ENCODE data around the gene PAM. TPM values are rescaled to one million over a fixed set of nuclear protein-coding genes. Genes with fewer than 3 reads are reported as not detected.

PAM gene
- 272 TPM for polyA plus RNA-seq (2013, experiment 1 of 2; ENCODE audit: insufficient read length)
- polyA plus RNA-seq (2013, experiment 2 of 2; ENCODE audit: insufficient read length) = 318 TPM

DNA sequence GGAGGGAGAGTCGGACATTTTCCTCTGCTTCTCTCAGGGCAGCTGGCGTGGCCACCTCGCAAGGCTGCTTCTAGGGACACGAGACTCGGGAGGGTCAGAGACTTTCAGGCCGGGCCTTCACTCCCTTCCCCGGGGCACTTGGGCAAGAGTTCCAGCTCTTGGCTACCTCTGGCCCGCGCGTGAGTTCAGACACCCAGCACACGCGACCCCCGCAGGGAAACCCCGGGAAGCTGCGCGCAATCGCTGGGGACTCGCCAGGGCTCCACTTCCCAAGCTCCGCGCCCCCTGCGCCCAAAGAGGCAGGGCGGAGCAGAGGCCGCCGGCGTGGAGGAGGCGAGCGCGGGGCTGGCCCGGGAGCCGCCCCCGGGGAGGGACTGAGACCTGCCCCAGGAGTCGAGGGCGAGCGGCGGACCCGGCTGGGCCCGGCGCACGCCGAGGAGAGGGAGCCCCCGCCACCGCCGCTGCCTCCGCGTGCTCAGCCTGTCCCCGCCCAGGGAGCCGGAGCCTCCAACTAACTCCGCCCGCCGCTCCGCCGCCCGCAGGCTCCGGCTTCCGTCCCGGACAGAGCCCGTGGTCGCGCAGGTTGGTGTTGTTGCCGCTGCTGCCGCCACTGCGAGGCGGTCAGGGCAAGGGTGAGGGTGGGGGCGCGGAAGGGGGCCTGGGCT lies at the start of gene PAM:
Gene PAM (plus strand): TSS at position 539 of the 665 bp plus-strand sequence. CDS start 110,891 bp downstream, outside the sequence.
- DNase-seq = peak; percentile 81

DNA sequence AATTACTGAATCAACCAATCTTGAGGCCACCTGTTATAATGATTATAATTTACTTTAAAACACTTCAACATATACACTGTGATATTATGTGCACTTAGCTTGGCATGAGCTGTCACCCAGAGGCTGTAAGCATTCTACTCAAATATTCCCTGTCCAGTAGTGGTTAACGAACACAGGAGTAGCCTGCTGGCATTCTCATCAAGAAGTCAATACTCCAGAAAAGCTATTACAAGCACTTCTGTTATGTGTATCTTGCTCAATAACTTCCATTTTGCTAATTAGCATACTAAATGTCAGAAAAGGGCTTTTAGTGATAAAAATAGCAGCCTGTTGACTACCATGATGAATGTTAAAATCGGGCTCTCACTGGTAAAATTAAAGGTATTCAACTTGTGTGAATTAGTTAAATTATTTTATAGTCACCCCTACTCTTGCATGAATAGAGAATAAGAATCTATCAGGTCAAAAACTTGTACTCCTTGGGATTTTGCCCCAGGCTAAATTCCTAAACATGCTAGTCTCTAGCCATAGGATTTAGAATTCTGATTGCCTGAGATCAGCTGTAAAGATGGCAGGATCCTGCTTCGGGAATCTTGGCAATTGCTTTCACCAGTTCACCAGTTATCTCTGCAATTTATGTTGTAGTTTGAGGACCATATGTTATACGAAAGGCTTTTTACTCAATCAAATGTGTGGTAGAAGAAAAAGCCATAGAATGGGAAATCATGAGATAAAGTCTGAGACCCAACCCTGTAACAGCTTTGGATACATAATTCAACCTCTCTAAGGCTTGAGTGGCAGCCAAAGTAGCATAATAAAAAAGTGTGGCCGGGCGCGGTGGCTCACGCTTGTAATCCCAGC lies 43.4 kb upstream of the PAM start:
- peak; percentile 34 for DNase-seq

DNA sequence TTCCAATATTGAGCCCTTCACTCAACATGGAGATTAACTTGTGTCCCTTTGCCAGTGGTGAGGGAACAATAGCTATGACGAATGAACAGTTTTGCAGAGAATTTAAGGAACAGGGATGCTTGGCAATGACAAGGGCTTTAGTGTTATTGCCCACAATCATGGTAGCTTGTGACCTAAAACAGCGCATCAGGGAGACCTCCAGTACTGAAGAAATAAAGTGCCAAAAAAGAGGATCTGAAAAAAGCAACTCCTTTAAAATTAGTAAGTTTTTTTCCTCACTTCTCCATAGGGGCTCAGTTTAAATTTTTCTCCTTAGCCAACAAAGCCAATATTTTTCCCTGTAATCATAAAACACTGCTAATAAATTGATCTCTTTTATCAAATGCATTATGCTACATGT lies 41.8 kb upstream of the PAM start:
- DNase-seq = no peak

DNA sequence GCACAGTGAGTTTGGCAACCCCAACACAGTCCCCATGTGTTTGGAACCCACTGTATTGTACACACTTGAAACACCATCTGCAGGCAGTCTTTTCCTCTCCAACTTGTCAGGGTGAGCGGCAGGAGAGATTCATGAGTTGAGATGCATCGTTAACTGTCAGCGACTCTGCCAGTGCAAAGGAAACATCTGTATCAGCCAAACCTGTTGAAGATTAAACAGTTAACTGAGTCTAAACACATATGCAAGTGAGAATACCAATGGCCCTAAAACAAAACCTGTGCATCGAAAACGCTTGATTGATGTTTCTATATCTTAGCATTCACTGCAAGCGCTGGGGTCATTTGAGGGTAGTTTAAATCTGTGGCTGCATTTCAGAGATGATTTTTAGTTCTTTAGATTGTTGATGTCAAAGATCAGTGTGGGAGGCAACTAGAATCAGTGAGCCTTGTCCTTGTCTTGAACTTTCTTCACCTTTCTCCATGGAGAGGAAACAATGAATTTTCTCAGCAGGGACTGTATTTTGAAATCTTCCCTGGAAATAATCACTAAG lies 41.3 kb upstream of the PAM start:
- DNase-seq = no peak

DNA sequence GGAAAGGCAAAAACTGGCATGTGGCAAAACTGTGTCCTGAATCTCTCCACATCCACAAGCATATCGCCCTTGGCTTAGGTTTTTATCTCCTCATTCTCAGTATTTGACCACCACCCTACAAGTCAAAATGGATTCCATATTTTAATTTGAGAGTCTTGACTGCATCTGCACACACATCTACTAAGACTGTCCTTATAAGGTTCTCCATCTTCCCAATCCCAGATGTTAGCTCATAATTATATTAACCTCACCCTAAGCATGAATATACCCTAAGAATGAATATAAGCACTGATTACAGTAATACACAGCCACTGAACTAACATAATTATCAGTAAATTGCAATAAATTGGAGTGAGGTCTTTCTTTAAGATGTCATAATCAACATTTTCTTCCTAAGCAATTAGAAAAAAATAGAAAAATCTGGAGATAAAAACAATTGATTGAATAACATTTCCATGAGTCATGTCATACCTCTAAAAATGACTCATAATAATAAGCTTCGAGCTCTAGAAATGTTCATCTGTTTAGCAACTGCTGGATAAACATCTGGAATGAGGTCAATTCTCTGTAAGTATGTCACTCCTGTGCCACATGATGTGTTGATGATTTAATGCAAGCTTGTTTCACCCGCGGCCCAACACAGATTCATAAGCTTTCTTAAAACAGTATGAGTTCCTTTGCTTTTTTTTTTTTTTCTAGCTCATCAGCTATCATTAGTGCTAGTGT lies 39.9 kb upstream of the PAM start:
- DNase-seq = peak; percentile 79

DNA sequence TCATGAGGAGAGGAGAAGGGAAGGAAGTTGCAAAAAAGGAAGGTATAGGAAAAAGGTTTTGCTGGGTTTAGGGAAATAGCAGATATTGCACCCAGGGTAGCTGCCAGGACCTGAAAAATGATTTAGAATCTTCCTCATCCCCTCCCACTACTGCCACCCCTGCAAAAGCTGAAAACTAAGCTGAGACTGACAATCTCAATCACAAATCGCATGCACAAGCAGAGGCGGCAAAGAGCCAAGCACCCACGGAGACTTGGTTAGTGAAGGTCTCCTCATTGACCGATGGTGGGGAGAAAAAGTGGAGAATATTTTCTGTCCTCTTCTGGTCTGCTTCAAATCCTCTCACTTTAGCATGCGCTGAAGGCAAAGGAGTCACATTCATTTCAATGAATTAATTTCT lies 39.1 kb upstream of the PAM start:
- DNase-seq = no peak

DNA sequence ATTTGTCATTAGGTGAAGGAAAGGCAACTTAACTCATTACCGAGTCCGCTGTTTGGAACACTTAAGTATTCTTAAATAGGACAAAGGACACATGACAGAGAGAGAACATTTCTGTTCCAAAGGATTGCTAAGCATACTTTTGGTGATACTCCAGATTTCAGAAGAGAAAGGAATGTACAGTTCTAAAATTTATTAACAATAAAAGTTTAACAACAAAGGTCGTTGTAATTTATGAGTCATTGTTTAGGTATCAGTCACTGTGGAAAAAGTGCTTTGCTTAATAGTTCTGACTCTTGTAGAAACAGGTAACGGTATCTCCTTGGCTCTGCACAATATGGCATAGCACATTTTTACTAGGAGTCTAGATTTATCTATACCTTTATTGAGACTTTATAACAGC lies 36.3 kb upstream of the PAM start:
- DNase-seq = no peak

DNA sequence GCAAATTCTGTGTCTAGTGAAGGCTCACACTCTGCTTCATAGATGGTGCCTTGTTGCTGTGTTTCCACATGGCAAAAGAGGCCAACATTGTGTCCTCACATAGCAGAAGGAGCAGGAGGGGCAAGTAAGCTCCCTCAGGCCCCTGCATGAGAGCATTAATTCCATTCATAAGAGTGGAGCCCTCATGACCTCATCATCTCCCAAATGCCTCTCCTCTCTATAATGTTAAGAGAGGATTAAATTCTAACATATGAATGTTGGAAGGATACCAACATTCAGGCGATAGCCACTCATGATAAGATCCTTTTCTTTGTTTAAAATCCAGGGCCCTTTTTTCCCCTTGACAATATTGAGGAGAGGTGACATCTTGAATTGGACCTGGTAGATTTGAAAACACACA lies 35.2 kb upstream of the PAM start:
- peak; percentile 16 for DNase-seq

DNA sequence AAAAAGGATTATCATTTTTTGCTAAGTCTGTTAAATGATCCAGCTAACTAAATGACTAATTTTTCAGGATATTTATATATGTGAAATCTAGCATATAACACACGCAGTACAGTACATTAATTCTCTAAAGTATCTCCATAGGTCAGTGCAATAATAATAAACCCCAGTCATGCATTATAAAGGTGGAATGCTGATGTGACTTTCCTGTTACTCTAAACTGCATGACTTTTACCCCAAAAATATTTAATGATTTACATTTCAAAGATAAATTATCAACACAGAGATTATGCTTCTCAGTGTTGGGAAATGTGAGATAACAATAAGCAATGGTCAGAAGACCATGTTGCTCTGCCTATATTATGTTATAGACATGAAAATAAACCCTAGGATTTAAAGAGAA lies 34.1 kb upstream of the PAM start:
- no peak for DNase-seq

DNA sequence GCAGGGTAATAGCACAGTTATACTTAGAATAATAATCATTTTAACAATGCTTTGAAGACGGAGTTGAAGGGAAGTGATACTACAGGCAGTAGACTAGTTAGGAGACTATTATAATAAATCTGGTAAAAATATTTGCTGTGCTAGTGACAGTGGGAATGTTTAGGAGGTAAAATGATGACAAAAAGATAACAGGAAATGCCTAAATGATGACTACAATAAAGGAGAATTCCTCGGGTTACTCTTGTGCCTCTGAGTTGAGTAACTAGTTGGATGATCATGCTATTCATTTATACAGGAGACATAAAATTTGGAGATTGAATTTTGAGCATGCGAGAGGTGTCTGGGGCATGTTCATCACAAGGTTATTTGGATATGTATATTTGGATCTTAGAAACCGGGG lies 32.2 kb upstream of the PAM start:
- peak; percentile 83 for DNase-seq

DNA sequence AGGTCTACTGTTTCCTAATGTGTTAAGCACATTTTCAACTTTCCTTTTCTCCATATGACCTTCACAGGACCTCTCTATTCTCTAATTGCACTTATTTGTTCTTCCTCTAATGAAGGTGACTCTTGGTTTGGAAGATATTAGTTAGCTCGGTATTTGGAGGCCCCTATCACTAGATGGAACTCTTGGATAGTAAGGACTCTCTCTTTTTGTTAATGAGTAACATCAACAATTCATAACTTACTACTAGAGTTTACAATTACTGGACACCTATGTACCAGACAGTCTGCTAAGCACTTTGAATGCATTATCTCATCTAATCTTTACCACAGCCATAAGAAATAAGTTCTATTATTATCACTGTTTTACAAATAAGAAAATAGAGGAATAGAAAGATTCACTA lies 23.4 kb upstream of the PAM start:
- no peak for DNase-seq

DNA sequence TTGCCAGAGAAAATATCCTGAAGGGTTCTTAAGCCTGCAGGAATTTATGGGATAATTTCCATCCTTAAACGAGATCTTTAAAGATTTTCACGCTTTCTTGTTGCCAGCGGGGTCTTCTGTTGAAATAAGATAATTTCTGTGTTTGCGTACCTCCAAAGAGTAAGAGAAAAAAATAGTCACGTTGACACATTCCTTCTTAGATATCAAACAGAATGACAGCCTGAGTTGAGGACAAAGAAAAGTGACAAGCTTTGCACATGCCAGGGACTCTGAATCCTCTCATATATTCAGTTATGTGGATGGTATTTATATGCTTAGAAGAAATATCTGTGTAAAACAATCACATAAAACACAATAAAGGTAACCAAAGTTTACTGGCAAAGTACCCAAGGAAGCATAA lies 21.6 kb upstream of the PAM start:
- no peak for DNase-seq

DNA sequence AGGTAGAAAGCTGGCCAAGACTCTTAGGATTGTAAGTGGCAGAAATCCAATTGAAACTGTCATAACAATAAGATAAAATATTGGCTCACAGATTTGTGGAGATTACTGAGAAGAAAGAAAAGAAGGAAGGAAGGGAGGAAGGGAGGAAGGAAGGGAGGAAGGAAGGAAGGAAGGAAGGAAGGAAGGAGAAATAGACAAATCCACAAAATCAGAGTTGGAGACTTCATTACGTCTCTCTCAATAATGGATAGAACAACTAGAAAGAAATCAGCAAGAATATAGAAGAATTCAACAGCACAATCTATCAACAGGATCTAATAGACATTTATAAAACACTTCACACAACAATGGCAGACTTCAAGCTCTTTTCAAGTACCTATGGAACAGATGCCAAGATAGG lies 17.9 kb upstream of the PAM start:
- no peak for DNase-seq

DNA sequence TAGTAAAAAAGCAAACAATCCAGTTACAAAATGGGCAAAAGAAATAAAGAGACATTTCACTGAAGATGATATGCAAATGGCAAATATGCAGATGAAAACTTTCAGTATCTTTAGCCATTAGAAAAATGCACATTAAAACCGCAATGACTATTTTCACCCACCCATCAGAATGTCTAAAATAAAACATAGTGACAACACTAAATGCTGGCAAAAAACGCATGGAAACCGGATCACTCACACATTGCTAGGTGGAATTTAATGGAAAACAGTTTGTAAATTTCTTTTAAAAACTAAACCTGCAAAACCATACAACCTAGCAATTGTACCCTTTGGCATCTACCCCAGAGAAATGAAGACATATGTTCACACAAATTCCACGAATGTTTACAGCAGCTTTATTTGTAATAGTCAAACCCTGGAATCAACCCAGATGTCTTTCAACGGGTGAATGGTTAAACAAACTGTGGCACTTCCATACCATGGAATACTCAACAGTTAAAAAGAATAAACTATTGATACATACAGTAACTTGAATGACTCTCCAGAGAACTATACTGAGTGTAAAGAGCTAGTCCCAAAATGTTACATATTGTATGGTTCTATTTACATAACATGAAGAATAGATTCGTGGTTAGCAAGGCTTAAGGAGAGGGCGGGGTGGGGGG lies 17.2 kb upstream of the PAM start:
- DNase-seq = no peak

DNA sequence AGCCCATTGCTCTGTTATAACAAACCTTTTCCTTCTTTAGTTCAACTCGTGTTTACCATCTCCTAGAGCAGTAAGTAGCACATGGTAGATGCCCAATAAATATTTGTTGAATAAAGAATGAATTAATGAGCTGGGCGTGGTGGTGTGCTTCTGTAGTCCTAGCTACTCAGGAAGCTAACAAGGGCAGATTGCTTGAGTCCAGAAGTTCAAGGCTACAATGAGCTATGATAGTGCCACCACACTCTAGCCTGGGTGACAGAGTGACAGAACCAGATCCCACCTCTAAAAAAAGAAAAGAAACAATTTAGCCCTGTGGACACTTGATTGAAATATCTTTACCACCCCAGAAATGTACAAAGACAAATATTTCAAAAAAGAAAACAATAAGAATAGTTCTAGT lies 14.6 kb upstream of the PAM start:
- no peak for DNase-seq

DNA sequence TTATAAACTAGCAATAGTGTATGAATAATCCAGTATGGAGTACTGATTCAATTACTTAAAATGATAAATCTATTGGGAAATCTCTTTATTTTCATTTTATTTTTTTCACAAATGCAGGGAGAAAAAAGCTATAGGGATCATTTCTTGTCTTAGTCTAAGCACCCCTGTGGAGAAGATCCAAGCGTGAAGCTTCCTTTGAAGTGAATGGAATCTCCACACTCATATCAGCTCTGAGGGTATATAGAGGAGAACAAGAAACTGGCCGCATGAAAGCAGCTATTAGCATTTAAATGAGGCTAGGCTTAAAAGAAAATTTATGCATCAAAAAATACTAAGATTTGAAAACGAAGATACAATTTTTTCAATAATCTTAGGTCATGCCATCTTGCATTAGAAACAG lies 12.9 kb upstream of the PAM start:
- no peak for DNase-seq

DNA sequence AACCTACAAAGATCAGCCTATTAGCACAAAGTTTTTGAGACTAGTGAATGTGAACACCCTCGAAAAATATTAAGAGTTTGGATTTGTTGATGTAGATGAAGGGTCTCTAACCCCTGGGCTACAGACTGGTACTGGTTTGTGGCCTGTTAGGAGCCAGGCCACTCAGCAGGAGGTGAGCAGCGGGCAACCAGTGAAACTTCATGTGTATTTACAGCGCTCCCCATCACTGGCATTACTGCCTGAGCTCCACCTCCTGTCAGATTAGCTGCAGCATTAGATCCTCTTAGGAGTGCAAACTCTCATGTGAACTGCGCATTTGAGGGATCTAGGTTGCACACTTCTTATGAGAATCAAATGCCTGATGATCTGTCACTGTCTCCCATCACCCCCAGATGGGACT lies 11.2 kb upstream of the PAM start:
- DNase-seq = no peak

DNA sequence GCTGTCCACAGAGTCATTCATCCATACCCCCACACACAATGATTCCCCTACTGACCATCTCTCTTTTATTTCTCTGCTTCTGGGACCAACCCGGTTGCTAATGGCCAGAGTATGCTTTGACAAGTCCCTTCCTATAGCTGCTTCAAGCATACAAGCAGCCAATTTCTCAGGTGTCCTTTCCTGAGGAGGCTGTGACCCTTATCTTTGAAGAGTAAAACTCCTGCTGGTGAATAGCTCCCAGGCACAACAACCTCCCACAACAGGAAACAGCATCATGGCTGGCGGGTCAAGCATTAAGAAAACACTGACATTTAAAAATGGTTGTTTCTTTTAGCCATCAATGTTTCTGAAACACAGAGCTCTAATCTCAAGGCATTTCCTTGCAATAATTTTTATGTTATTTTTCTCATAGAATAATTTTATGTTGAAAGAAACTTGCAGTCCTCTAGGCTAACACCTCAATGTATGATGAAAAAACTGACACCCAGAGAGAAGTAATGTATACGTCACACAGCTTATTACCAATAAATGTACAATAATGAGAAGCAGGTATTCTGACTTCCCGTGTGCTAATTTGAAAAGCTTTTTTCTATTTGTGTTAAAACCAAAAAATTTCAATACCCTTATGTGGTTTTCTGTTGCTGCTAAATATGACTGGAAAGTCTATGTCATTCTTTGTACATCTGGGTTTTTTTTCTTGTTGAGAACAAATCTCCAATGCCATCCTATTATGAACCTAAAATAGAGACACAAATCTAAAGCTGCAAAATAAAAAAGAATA lies 7.5 kb upstream of the PAM start:
- no peak for DNase-seq

DNA sequence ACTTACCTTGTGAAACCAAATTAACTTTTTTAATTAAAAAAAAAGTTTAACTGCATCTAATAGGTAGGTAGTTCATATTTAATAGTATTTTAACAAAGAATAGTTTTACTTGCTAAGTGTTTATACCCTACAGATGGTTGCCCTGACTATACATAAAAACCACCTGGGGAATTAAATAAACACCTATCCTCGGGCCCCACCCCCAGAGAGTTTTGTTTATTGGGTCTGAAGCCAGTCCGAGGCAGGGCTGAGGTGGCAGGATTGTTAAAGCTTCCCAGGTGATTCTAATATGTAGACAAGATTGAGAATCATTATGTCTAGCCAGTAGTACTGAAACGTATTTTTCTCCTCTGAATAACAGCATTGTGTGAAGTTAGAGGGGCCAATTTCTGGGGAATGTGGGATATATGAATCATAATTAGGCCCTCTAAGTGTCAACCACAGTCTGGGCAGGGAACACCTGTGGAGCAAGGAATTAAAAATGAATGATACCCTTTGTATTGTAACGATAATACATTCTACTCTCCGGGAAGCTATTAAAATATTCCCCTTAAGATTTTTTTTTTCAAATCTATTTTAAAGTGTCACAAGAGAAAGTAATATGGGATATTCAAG lies 5.6 kb upstream of the PAM start:
- no peak for DNase-seq

DNA sequence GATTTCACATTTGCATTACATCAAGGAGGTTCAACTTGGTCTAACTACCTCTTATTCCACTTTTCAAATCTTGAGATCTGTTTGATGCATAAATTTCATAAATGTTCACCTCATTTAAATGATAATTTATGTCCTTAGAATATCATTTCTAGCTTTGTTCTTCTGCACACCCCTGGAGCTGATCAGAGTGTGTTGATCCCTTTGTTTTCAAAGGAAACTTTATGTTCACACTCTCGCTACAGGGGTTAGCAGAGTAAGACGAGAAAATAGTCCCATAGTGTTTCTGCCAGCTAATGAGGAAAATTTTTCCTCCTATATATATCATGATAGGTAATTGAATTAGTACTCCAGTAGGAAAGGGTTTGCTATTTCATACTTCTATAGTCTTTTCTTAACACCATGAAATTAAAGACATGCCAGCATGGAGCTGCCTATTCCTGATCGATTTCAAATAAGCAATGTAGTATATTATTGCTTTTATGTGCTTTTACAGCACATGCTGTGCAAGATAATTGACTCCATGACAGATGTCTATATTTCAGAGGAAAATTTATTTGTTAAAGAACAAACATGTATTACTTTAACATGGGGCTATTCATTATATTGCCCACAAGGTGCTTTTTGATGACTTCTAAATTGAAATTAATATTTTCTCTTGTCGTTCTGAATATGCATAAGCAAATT lies 4.8 kb upstream of the PAM start:
- no peak for DNase-seq

All from fibroblast of skin of back (primary cell).